ENCODE data around the gene CFAP54.
A peak's percentile ranks its signal among the peaks of the same experiment; 100 is the strongest.

CFAP54 gene

GRCh38 chr12:96514328-96514727 is 25.0 kb downstream of the CFAP54 start:
- DNase-seq (ENCODE audit: low spot score) = no peak
- TF ChIP-seq CTCF (IDR thresholded peaks at IDR 0.05) = no peak
- H3K27ac ChIP-seq = no peak overlapping the region
- H3K4me3 ChIP-seq = no peak overlapping the region

GRCh38 chr12:96516472-96517430 is 27.4 kb downstream of the CFAP54 start:
- no peak overlapping the region for H3K4me3 ChIP-seq
- H3K27ac ChIP-seq = no peak overlapping the region
- DNase-seq (ENCODE audit: low spot score) = no peak
- TF ChIP-seq CTCF (IDR thresholded peaks at IDR 0.05) = peak; percentile 33

GRCh38 chr12:96520767-96521166 is 31.4 kb downstream of the CFAP54 start:
- no peak overlapping the region for H3K27ac ChIP-seq
- TF ChIP-seq CTCF (IDR thresholded peaks at IDR 0.05) = no peak
- no peak overlapping the region for H3K4me3 ChIP-seq
- DNase-seq (ENCODE audit: low spot score) = no peak

GRCh38 chr12:96521895-96522682 is 32.7 kb downstream of the CFAP54 start:
- no peak for TF ChIP-seq CTCF (IDR thresholded peaks at IDR 0.05)
- no peak overlapping the region for H3K4me3 ChIP-seq
- no peak for DNase-seq (ENCODE audit: low spot score)

GRCh38 chr12:96522690-96523089 is 33.3 kb downstream of the CFAP54 start:
- no peak for DNase-seq (ENCODE audit: low spot score)

More at GRCh38 chr12:96521895-96522682, 32.7 kb downstream of the CFAP54 start:
- H3K27ac ChIP-seq = no peak overlapping the region

GRCh38 chr12:96526110-96526509 is 36.7 kb downstream of the CFAP54 start:
- DNase-seq (ENCODE audit: low spot score) = no peak
- Histone ChIP-seq H3K27ac (no peak overlapping the region), H3K4me3 (no peak overlapping the region)
- no peak for TF ChIP-seq CTCF (IDR thresholded peaks at IDR 0.05)

More at GRCh38 chr12:96522690-96523089, 33.3 kb downstream of the CFAP54 start:
- Histone ChIP-seq H3K27ac (no peak overlapping the region), H3K4me3 (no peak overlapping the region)
- no peak for TF ChIP-seq CTCF (IDR thresholded peaks at IDR 0.05)
